Immature natural killer cell (primary cell): ENCODE measurements around the gene BCAS2. TPM values are rescaled to one million over a fixed set of nuclear protein-coding genes. Genes with fewer than 3 reads are reported as not detected.

Experiments used
- DNase-seq, 3 donors: peaks; one replicate each; pipeline ENCODE4 v3.0.0; 2022; ENCODE audit warnings: mixed read lengths in 1 of 3
- H3K27ac Mint-ChIP-seq, 6 donors: one replicate each; pipeline ENCODE4 v1.8.0; 2020; ENCODE audit warnings: mixed read lengths in 6 of 6, mild to moderate bottlenecking in 5 of 6, inconsistent platforms in 4 of 6, moderate library complexity in 3 of 6
- H3K27me3 Mint-ChIP-seq, 3 donors: one replicate each; pipeline ENCODE4 v1.8.0; 2020 to 2021; ENCODE audit warnings: low read depth in 3 of 3, mild to moderate bottlenecking in 3 of 3, mixed read lengths in 3 of 3, moderate library complexity in 3 of 3, inconsistent platforms in 1 of 3
- H3K36me3 Mint-ChIP-seq, 3 donors: one replicate each; pipeline ENCODE4 v1.8.0; 2020; ENCODE audit warnings: mixed read lengths in 3 of 3, inconsistent platforms in 2 of 3, mild to moderate bottlenecking in 2 of 3
- H3K4me1 Mint-ChIP-seq, 2 donors: one replicate each; pipeline ENCODE4 v1.8.0; 2020; ENCODE audit warnings: inconsistent platforms in 2 of 2, mild to moderate bottlenecking in 2 of 2, mixed read lengths in 2 of 2, moderate library complexity in 1 of 2
- H3K4me3 Mint-ChIP-seq, 5 donors: one replicate each; pipeline ENCODE4 v1.8.0; 2020; ENCODE audit warnings: mild to moderate bottlenecking in 5 of 5, mixed read lengths in 5 of 5, inconsistent platforms in 3 of 5, moderate library complexity in 3 of 5
- H3K9me3 Mint-ChIP-seq, 6 donors: one replicate each; pipeline ENCODE4 v1.8.0; 2020; ENCODE audit warnings: mild to moderate bottlenecking in 6 of 6, mixed read lengths in 6 of 6, inconsistent platforms in 4 of 6, moderate library complexity in 3 of 6
- polyA plus RNA-seq, 3 donors: library from polyadenylated mRNA; unstranded; fragments of 300-500 nt; fragmentation: Illumina TruSeq; gene quantifications; one replicate each; pipeline ENCODE4 v1.2.3, GENCODE V29; 2021

Gene BCAS2
- polyA plus RNA-seq, 3 donors from 2014 or later: 91.5 to 159 (median 99.2) TPM

GRCh38 chr1:114549137-114549536 is 32.3 kb downstream of the BCAS2 start:
- Mint-ChIP-seq H3K36me3 (peaks cover 0 to 4% (median 0%) of the 10 kb centered on the region in 3 donors), H3K27ac (no peak overlapping the region), H3K4me3 (no peak overlapping the region), H3K9me3 (no peaks in the 10 kb centered on the region), H3K4me1 (no peaks in the 10 kb centered on the region), H3K27me3 (peaks cover 0 to 3% (median 1%) of the 10 kb centered on the region in 3 donors)
- no peak for DNase-seq

GRCh38 chr1:114547076-114547475 is 34.3 kb downstream of the BCAS2 start:
- peaks cover 0 to 4% (median 0%) of the 10 kb centered on the region in 3 donors for H3K36me3 Mint-ChIP-seq
- no peaks in the 10 kb centered on the region for H3K9me3 Mint-ChIP-seq
- DNase-seq: no peak
- H3K4me1 Mint-ChIP-seq: no peaks in the 10 kb centered on the region
- no peak overlapping the region for H3K27ac Mint-ChIP-seq
- H3K27me3 Mint-ChIP-seq: peaks cover 0 to 1% (median 1%) of the 10 kb centered on the region in 3 donors
- no peak overlapping the region for H3K4me3 Mint-ChIP-seq

GRCh38 chr1:114545796-114546195 is 35.6 kb downstream of the BCAS2 start:
- peaks cover 0 to 1% (median 1%) of the 10 kb centered on the region in 3 donors for H3K27me3 Mint-ChIP-seq
- no peak overlapping the region for H3K27ac Mint-ChIP-seq
- H3K36me3 Mint-ChIP-seq: peaks cover 0 to under 1% (median 0%) of the 10 kb centered on the region in 3 donors
- no peak overlapping the region for H3K4me3 Mint-ChIP-seq
- DNase-seq: no peak
- no peaks in the 10 kb centered on the region for H3K9me3 Mint-ChIP-seq
- H3K4me1 Mint-ChIP-seq: no peaks in the 10 kb centered on the region

GRCh38 chr1:114545315-114545714 is 36.1 kb downstream of the BCAS2 start:
- Mint-ChIP-seq H3K27ac (no peak overlapping the region), H3K9me3 (no peaks in the 10 kb centered on the region), H3K4me3 (no peak overlapping the region), H3K4me1 (no peaks in the 10 kb centered on the region), H3K27me3 (peaks cover 0 to 3% (median 1%) of the 10 kb centered on the region in 3 donors), H3K36me3 (no peaks in the 10 kb centered on the region)
- no peak for DNase-seq

GRCh38 chr1:114540821-114541220 is 40.6 kb downstream of the BCAS2 start:
- Mint-ChIP-seq H3K9me3 (no peaks in the 10 kb centered on the region), H3K27ac (no peak overlapping the region), H3K4me1 (no peaks in the 10 kb centered on the region), H3K4me3 (no peak overlapping the region), H3K27me3 (peaks cover 0 to 2% (median 1%) of the 10 kb centered on the region in 3 donors), H3K36me3 (no peaks in the 10 kb centered on the region)
- DNase-seq: no peak

GRCh38 chr1:114540272-114540671 is 41.1 kb downstream of the BCAS2 start:
- Mint-ChIP-seq H3K4me1 (no peaks in the 10 kb centered on the region), H3K27me3 (peaks cover 0 to 2% (median 1%) of the 10 kb centered on the region in 3 donors), H3K36me3 (no peaks in the 10 kb centered on the region)

GRCh38 chr1:114536043-114536442 is 45.4 kb downstream of the BCAS2 start:
- H3K9me3 Mint-ChIP-seq: no peaks in the 10 kb centered on the region
- no peak overlapping the region for H3K27ac Mint-ChIP-seq
- H3K27me3 Mint-ChIP-seq: peaks cover 0 to 3% (median 2%) of the 10 kb centered on the region in 3 donors
- H3K36me3 Mint-ChIP-seq: no peaks in the 10 kb centered on the region
- H3K4me1 Mint-ChIP-seq: no peaks in the 10 kb centered on the region
- no peak overlapping the region for H3K4me3 Mint-ChIP-seq
- no peak for DNase-seq

More at GRCh38 chr1:114540272-114540671, 41.1 kb downstream of the BCAS2 start:
- Mint-ChIP-seq H3K9me3 (no peaks in the 10 kb centered on the region), H3K27ac (no peak overlapping the region), H3K4me3 (no peak overlapping the region)
- DNase-seq: no peak

- no peak overlapping the region for H3K4me3 Mint-ChIP-seq
- H3K9me3 Mint-ChIP-seq: no peaks in the 10 kb centered on the region
- no peaks in the 10 kb centered on the region for H3K4me1 Mint-ChIP-seq
- no peak for DNase-seq
- peaks cover 0 to 3% (median 0%) of the 10 kb centered on the region in 3 donors for H3K27me3 Mint-ChIP-seq
- H3K36me3 Mint-ChIP-seq: no peaks in the 10 kb centered on the region
- H3K27ac Mint-ChIP-seq: no peak overlapping the region
These were observed 46.0 kb downstream of the BCAS2 start for GRCh38 chr1:114535401-114535800.

GRCh38 chr1:114531094-114531493 is 50.3 kb downstream of the BCAS2 start:
- Mint-ChIP-seq H3K4me1 (no peaks in the 10 kb centered on the region), H3K36me3 (no peaks in the 10 kb centered on the region), H3K4me3 (no peak overlapping the region), H3K27me3 (peaks cover 0 to 3% (median 2%) of the 10 kb centered on the region in 3 donors), H3K9me3 (no peaks in the 10 kb centered on the region), H3K27ac (no peak overlapping the region)
- DNase-seq: no peak

- Mint-ChIP-seq H3K4me3 (no peak overlapping the region), H3K36me3 (no peaks in the 10 kb centered on the region), H3K27ac (no peak overlapping the region), H3K4me1 (no peaks in the 10 kb centered on the region), H3K9me3 (no peaks in the 10 kb centered on the region), H3K27me3 (peaks cover 0 to 6% (median 3%) of the 10 kb centered on the region in 3 donors)
- no peak for DNase-seq
These were observed 51.2 kb downstream of the BCAS2 start for GRCh38 chr1:114530224-114530623.

- Mint-ChIP-seq H3K9me3 (no peaks in the 10 kb centered on the region), H3K4me1 (no peaks in the 10 kb centered on the region), H3K27me3 (peaks cover 3 to 8% (median 6%) of the 10 kb centered on the region in 3 donors), H3K4me3 (no peak overlapping the region), H3K36me3 (no peaks in the 10 kb centered on the region), H3K27ac (no peak overlapping the region)
- DNase-seq: no peak
These were observed 56.5 kb downstream of the BCAS2 start for GRCh38 chr1:114524944-114525343.

GRCh38 chr1:114522264-114522575 is 59.2 kb downstream of the BCAS2 start:
- H3K4me1 Mint-ChIP-seq: no peaks in the 10 kb centered on the region
- no peak for DNase-seq
- H3K27ac Mint-ChIP-seq: no peak overlapping the region
- H3K36me3 Mint-ChIP-seq: peaks cover 0 to 4% (median 0%) of the 10 kb centered on the region in 3 donors
- peaks cover 3 to 15% (median 4%) of the 10 kb centered on the region in 3 donors for H3K27me3 Mint-ChIP-seq
- no peak overlapping the region for H3K4me3 Mint-ChIP-seq
- H3K9me3 Mint-ChIP-seq: no peaks in the 10 kb centered on the region

- Mint-ChIP-seq H3K9me3 (no peaks in the 10 kb centered on the region), H3K27me3 (peaks cover 3 to 17% (median 4%) of the 10 kb centered on the region in 3 donors), H3K4me3 (no peak overlapping the region), H3K36me3 (peaks cover 0 to 4% (median 0%) of the 10 kb centered on the region in 3 donors), H3K4me1 (no peaks in the 10 kb centered on the region), H3K27ac (no peak overlapping the region)
- DNase-seq: no peak
These were observed 59.8 kb downstream of the BCAS2 start for GRCh38 chr1:114521396-114522263.
